GM13977 (cell line): ENCODE measurements around the gene CCL4L2.
A peak's percentile ranks its signal among the peaks of the same experiment; 100 is the strongest.
"Not testable (repeated sequence)": the region's sequence is repeated elsewhere in the genome, so short reads cannot be mapped to it uniquely, and the experiment has no call there.

Source experiments
- DNase-seq: peaks from one replicate; pipeline ENCODE4 v3.0.0; 2012; ENCODE audit warnings: low spot score
- CTCF ChIP-seq: IDR thresholded peaks from 2 replicates; pipeline ENCODE4 v1.5.1; 2012; ENCODE audit warnings: mild to moderate bottlenecking, control low read depth; ENCODE audit not compliant: insufficient read depth; ENCODE audit errors: extremely low read depth, missing control alignments
- in situ Hi-C: fragments of 300-500 bp; cut with MboI; formaldehyde crosslinking; loops from one replicate; pipeline ENCODE4 v1.12.0; 2022; ENCODE audit warnings: low sequenced_read_pairs, low pct_unique_long_range_greater_than_20kb, mixed read lengths, inconsistent platforms; ENCODE audit not compliant: unreplicated experiment

Gene CCL4L2

GRCh38 chr17:36187943-36188665, 22.8 kb upstream of the CCL4L2 start:
- DNase-seq, in situ Hi-C loops: not testable (repeated sequence)

DNA sequence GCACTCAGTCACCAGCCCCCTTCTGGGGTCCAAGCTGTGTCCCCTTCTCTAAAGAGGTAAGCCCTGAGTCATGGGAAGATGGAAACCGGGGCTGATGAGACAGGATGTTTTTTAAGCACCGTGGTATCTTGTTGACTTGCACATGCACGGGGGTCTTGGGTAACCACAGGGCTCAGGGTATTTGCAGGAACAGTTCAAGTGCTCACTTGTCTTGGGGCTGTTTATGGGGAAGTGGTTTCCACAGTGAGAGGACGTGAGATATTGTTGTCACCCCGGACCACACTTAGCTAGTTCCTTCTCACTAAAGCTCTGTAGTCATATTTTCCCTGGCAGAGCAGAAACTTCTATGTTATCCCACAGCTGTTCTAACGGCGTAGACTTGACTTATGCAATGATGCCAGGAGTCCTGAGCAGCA, 22.0 kb upstream of the CCL4L2 start:
- in situ Hi-C loops: no loop called here
- DNase-seq: peak; percentile 38
- TF ChIP-seq CTCF: no peak

DNA sequence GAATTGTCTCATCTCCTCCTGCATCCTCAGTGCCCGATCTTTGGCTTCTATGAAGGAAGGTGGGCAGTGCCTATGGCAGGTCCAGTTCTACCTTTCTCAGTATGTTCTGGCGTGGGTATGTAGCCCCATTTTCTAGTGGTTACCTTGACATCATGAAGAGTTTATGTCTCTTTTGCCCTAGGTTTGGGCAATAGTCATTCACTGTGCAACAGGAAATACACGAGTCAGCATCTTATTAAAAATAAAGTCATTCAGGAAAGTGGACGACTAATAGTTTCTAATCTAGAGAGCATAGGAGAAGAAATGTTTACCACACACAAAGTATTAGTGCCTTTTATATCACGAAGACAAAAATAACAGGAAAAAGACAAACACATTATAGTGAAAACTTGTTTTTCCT, 20.9 kb upstream of the CCL4L2 start:
- in situ Hi-C loops, DNase-seq: not testable (repeated sequence)

- in situ Hi-C loops, DNase-seq: not testable (repeated sequence)
Observed at GRCh38 chr17:36190549-36191330, 20.1 kb upstream of the CCL4L2 start.

- TF ChIP-seq CTCF: no peak
- in situ Hi-C loops: no loop called here
- DNase-seq: no peak
Observed at GRCh38 chr17:36193216-36193775, 17.6 kb upstream of the CCL4L2 start.

DNA sequence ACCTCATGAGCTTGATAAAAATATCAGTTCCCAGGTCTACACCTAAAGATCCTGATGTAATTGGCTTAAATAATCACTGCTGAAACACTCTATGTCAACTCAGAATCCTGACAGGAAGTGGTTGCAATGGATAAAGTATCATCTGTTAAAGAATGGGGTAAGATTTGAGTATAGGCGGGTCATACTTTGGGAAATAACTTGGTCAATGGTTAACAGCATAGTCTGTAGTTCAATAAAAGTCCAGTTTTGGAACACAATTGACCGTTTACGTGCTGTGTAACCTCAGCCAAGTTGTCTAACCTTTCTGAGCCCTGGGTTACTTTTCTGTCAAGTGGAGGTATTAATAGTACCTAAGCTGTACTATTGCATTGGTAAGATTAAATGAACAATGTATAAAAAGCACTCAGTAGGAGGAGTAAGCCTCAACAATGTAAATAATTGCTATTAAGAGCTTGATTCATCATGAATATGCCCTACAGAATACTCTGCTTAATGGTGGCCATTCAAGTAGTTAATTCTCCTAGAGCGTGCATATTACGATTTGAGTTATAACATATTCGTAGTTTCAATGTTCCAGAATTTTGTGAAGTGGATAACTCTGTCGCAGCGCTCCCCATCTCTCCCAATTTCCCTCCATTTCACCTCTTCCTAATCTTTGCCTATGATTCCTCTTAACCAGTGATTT, 16.6 kb upstream of the CCL4L2 start:
- in situ Hi-C loops, DNase-seq: not testable (repeated sequence)

DNA sequence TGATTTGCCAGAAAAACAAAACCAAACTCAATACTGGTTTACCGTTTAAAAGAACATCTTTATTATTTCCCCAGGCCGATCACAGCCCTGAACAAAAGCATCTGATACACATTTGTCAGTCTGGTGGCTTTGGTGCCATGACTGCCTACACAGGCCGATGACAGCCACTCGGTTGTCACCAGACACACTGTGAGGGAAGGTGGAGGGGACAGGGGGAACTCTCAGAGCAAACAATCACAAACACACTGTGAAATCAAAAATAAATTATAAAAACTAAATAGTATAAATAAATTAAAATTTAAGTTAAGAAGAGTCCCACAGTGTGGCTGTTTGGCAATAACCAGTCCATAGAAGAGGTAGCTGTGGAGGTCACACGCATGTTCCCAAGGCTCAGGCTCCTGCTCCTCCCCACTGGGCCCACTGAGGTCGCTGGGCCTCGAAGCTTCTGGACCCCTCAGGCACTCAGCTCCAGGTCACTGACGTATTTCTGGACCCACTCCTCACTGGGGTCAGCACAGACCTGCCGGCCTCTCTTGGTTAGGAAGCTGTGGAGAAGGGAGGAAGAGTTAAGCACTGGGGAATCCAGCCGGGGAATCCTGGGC, 15.9 kb upstream of the CCL4L2 start:
- DNase-seq, in situ Hi-C loops: not testable (repeated sequence)

DNA sequence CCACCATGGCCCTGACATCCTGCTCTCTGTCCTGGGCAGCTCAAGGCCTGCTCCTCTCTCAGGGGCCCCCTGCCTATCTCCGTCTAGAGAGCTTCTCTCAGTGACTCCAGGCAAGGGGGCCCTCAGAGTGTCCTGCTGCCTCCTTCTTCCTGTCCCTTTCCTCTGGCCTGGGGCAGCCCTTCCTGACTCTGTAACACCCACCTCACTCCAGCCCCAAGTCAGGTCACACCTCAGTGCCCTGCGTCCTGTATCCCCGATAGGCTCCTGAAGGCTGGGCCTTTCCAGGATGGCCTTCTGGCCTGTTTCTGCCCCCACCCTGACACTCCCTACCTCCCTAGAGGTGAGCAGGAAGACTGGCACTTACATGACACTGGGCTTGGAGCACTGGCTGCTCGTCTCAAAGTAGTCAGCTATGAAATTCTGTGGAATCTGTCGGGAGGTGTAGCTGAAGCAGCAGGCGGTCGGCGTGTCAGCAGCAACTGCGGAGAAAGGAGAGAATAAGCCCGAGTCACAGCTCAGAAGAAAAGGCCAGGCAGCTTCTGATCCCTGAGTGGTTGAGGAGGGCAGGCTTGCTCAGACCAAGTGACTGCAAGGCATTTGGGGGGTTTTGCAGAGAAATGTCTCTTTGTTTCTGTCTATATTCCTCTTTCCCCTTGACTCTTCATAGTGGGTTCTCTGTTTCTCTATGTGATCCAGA, 15.3 kb upstream of the CCL4L2 start:
- TF ChIP-seq CTCF: no peak
- in situ Hi-C loops: no loop called here
- DNase-seq: no peak

DNA sequence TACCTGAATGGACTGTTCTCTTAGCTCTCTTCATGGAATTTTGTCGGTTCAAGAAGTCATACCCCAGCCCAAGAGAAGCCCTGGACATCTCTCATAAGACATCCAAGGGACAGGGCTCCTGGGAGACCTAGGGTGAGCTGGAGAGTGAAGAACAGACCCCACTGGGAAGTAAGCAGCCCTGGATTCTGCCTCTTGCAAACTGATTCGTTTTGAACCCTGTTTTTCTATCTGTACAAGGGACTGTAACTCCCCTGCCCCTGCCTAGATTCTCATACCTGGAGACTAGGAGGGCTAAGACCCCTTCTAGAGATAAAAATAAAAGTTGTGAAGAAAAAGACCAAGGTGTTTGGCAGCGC, 14.8 kb upstream of the CCL4L2 start:
- DNase-seq: no peak
- in situ Hi-C loops: no loop called here
- no peak for TF ChIP-seq CTCF
